Stimulated activated CD8-positive, alpha-beta memory T cell treated with anti-CD3 and anti-CD28 coated beads, Interleukin-15, amount 100 ng/mL, for 1 hour (primary cell): ENCODE results near the gene SNX19.
"Not testable (repeated sequence)": the region's sequence is repeated elsewhere in the genome, so short reads cannot be mapped to it uniquely, and the experiment has no call there.

Experiments
- DNase-seq: peaks from one replicate; pipeline ENCODE4 v3.0.0-alpha.2; 2020; ENCODE audit warnings: low read depth

SNX19 gene, protein sequence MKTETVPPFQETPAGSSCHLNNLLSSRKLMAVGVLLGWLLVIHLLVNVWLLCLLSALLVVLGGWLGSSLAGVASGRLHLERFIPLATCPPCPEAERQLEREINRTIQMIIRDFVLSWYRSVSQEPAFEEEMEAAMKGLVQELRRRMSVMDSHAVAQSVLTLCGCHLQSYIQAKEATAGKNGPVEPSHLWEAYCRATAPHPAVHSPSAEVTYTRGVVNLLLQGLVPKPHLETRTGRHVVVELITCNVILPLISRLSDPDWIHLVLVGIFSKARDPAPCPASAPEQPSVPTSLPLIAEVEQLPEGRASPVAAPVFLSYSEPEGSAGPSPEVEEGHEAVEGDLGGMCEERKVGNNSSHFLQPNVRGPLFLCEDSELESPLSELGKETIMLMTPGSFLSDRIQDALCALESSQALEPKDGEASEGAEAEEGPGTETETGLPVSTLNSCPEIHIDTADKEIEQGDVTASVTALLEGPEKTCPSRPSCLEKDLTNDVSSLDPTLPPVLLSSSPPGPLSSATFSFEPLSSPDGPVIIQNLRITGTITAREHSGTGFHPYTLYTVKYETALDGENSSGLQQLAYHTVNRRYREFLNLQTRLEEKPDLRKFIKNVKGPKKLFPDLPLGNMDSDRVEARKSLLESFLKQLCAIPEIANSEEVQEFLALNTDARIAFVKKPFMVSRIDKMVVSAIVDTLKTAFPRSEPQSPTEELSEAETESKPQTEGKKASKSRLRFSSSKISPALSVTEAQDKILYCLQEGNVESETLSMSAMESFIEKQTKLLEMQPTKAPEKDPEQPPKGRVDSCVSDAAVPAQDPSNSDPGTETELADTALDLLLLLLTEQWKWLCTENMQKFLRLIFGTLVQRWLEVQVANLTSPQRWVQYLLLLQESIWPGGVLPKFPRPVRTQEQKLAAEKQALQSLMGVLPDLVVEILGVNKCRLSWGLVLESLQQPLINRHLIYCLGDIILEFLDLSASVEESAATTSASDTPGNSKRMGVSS

DNA sequence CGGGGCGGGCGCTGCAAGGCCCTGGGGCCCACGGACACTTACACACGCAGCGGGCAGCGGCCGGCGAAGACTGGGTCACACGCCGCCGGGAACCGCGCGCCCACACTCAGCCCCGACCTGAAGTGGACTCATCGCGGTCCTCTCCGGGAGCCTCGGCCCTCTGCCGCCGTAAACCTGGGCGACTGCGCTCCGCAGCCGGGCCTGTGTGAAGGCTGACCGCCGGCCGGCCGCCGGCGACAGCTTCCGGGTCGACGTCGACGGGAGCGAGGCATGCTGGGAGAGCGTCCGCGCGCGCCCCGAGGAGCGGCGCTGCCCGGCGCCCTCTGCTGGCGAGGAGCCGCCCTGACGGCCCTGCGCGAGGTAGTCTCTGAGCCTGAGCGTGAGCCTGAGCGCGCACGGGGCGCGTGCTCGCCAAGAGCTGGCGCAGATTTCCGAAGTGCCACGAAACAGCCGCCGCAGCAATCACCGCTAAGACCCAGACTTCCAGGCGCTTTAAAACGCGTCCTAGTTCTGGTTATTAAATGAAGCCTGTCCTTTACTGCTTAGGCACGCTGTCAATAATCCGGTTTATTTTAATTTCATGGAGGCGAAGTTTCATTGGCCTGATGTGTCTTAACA, at the start of gene SNX19:
TSS of gene SNX19 (minus strand) at position 242 of the 618 bp plus-strand sequence. CDS start 540 bp downstream, outside the sequence.
- DNase-seq, result peak; percentile 78

DNA sequence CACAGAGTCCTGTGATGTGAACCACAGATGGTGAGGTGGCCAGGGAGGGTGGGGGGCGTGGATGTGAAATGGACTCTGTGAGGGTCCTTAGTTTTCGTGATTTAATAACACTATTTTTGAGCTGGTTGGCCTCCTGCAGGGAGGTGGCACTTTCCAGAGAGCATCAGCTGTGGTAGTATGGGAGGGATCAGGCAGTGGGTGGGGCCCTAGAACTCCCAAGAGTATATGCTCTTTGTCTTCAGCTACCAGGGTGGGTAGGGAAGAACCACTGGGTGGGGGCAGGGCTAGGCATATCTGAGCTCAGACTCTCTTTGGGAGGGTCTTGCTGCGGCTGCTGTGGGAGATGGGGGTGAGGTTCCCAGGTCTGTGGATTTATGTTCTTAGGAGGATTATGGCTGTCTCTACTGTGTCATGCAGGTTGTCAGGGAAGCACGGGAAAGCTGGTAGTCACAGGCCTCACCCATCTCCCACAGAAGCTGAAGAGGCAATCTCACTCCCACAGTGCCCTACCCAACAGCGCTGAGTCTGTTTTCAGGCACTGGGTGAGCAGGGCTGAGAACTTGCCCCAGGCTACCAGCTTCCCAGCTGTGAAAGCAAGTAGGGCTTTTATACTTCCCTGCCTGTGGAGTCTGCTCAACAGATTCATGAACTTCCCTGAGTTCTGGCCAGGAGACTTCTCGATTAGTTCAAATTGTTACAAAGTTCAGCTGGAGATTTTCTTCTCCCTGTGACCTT, 47.9 kb upstream of the SNX19 start:
- DNase-seq, result no peak

DNA sequence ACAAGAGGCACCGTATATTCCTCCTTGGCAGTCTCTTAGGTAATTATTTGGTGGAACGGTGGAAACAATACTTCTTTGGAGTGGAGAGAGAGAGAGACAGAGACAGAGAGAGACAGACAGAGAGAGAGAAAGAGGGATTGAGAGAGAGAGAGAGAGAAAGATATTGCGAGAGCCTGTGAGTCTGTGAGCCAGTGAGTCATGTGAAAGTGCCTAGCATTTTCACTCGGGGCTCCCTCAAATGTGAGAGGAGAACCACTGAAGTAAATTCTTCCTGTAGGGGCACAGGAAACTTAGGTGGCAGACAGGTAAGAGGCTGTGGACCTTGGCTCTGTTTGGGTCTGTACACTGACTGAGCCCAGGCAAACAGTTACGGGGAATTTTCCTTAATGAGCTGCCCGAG, 31.6 kb upstream of the SNX19 start:
- DNase-seq, result no peak

DNA sequence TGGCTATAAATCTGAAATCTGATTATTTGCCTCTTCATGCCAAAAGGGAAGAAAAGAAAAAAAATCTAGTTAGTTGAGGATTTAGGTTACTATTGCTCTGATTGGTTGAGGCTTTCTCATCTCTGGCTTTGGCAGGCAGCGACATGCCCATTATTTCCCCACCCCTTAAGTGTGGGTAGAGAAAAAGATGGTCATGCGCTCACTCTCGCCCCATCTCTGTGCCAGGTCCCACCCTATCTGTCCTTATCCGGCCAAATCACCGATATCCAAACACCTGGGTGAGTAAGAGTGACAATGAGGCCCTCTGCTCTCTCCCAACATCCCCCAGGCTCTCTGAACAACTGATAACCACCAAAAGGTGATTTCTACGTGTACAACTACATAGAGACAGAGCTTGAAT, 31.2 kb upstream of the SNX19 start:
- DNase-seq, result no peak

DNA sequence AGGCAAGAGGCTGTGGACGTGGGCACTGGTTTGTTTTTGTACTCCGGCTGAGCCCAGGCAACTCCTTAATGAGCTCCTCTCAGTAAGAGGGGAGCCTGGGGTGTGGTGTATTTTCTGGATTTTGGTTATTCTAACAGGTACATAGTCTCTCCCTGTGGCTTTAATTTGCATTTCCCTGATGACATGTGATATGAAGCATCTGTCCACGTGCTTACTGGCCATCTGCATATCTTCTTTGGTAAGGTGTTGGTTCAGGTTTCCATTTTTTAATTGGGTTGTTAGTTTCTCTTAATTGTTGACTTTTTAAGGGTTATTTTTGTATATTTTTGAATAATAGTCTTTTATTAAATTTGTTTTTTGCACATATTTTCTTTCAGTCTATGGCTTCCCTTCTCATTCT, 30.8 kb upstream of the SNX19 start:
- no peak for DNase-seq

DNA sequence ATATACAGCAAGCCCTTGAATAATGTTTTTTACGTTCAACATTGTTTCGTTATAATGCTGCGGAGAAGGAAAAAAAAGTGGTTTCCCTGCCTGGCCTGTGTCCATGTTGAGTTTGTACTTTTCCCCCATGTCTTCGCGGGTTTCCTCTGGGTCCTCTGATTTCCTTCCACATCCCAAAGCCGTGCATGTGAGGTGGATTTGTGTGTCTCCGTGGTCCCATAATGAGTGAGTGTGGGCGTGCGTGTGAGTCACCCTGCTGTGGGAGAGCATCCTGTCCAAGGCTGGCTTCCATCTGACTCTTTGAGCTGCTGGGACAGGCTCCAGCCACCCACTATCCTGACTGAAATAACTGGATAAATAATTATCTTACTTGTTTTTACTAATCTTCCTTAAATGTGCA, 29.6 kb upstream of the SNX19 start:
- DNase-seq, result no peak

DNA sequence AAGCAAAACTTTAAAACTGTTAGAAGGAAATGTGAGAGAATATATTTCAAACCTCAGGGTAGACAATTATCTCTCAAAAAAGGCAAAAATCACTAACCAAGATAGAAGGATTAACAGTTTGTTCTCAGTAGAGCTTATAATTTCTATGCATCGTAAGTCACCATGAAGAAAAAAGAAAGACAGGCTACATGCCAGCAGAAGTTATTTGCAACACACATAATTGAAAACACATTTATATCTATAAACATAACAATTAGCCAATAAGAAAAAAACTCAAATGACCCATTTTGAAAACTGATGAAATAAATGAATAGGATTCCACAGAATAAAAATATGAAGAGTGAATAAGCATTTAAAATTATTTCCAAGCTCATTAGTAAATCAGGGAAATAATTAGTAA, 24.4 kb upstream of the SNX19 start:
- DNase-seq, result no peak

DNA sequence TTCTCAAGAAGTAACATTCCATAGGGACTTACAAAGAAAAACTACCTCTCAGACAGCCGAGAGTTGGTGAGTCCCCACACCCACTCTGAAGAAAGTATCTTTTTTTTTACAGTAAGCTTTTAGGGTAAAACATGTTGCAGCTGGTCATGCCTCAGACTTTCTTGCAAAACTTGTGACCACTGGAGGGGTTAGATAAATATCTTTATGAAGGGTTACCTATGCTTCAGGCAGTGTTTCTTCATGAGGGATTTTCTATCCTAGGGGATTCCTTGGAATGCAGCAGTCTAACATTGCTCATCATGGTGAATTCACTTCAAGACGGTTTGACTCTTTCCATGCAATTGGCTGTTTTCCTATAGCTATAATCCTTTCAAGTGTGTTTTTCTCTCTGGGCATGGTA, 20.8 kb upstream of the SNX19 start:
- no peak for DNase-seq

DNA sequence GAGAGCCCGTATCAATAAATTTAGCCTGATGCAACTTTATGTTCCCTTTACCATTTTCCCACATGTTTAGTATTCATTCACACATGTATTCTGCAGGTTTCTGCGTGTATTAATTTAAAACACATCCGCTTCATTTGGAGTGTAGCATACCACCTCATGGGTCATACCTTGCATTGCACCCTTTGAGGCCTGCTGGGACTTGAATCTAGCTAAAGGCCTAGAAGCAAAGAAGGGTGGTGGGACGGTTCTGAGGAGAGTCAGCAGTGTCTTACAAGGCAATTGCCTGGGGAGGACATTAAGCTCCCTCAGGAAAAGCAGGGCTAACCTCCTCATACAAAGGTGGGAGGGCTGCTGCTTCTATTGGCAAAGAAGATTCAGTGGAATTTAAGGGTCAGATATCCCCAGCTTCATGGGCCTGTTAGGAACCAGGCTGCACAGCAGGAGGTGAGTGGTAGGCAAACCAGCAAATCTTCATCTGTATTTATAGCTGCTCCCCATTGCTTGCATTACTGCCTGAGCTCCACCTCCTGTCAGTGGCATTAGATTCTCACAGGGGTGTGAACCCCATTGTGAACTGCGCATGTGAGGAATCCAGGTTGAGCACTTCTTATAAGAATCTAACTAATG, 15.9 kb upstream of the SNX19 start:
- DNase-seq, result no peak

DNA sequence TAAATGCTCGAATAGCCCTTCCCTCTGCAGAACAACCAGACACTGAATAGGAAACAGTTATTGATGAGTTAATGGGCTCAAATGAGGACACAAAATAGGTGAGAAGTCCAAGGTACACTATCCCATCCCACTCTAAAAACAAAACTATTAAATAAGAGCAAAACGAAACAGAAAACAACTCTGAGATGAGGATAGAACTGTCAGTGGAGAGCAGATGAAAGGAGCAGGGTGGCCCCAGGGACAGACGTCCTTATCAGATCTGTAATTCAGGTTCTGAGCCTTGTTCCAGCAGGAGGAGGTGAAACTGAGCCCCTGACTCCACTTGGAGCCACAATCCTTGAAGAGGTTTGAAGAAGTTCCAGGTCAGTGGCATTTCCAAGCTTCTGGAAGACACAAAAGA, 8.5 kb upstream of the SNX19 start:
- DNase-seq, result no peak

DNA sequence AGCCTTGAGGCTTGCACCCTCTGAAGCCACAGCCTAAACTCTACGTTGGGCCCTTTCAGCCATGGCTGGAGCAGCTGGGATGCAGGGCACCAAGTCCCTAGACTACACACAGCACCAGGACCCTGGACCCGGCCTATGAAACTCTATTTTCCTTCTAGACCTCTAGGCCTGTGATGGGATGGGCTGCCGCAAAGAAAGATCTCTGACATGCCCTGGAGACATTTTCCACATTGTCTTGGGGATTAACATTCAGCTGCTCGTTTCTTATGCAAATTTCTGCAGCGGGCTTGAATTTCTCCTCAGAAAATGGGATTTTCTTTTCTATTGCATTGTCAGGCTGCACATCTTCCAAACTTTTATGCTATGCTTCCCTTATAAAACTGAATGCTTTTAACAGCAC, 4.3 kb upstream of the SNX19 start:
- not testable (repeated sequence) for DNase-seq

DNA sequence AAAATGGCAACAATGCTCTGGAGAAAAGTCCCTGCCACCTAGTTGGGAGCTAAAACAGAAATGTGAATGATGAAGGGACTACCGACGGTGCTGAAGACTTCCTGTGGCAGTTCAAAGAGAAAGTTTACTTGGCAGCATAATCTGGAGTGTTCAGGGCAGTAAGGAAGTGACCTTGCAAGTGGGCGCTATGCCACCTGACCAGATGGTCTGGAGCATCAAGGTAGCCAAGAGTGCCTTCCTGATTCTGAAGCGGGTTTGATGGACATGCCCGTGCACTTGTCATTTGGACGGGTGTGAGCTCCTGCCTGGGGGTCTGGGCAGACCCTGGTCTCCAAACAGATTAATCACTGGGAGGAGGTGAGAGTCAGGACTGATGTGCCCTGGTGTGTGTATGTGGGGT, 1.8 kb upstream of the SNX19 start:
- DNase-seq, result no peak

DNA sequence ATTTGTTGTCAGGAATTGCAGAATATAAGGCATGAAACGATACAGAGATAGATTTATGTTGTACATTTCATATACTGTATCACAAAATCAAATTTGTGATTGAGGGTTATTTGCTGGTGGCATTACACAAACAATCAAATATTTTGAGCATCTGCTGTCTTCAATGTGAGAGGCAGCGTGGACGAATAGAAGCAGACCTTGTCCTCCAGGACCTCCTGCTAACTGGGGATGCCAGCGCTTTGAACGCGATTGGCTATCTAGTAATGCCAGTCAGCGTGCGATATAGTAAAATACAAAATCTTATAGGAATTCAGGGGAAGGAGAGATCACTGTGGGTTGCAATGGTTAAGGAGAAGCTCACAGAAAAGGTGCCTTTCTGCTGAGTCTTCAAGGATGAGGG, 631 bp upstream of the SNX19 start:
- no peak for DNase-seq

DNA sequence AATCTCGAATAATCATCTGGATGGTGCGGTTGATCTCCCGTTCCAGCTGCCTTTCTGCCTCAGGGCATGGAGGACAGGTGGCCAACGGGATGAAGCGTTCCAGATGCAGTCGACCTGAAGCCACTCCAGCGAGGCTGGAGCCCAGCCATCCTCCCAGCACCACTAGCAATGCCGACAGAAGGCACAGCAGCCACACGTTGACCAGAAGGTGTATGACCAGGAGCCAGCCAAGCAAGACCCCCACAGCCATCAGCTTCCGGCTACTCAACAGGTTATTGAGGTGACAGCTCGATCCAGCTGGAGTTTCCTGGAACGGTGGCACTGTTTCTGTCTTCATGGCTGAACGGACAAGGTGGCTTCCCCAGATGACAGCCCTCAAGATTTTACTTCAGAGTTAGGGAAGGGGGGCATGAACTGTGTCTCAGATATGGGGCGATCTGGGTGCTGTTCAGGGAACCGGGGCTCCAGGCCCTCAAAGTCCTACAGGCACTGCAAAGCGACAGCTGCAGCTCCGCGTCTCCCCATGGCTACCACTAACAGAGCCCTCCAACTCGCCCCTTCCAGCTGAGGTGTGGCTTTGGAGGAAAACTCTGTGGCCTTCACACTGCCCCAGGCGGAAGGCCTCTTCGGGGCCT, 559 bp downstream of the SNX19 start:
- DNase-seq, result no peak

DNA sequence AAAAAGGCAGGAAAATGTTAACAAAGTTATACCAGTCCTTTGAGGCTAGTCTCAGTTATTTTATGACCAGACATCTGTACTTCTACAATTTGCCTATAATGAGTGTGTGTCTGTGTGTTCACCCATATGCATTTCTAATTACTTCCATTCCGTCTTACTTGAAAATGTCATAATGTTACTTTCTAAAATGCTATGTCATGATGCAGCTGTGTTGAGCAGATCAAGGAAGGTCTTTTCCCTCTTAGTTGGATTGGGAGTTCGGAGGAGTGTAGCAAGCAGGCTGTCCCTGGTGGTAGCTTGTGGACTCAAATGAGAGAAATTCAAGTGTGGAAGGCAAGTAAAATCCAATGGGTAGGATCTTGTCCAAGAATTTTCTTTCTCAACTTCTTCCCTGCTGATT, 3.0 kb downstream of the SNX19 start:
- no peak for DNase-seq

DNA sequence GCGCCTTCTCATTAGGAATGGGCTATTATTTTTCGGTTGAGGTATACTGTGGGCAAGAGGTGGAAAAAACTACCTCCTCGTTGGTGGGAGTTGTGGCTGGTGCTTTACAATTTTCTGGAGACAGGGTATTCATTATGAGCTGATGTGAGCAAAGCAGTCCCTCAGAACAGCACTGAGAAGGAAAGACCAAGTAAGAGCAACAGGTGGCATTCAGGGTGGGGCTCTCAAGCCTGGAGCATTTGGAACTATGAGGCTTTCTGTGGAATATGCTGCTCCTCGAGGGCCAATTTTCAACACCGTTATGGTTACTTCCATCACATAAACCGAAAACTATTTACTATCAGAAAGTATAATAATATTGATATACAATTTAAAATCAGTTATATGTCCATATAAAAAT, 3.7 kb downstream of the SNX19 start:
- DNase-seq, result no peak

DNA sequence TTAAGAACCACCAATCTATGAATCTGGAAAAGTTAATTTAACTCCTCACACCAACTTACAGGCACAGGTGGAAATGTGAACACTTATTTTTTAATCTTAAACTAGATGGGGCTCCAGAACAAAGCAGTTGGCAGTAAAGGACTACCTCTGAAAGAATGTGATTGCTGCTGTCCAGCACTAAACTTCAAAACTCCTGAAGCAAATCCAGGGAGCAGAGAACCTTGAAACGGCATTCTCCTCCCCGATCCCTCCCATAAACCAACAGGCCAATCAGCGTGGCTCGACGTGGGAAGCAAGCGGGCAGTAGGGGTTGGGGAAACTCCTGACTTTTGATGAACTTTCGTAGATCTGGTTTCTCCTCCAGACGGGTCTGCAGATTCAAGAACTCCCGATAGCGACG, 5.0 kb downstream of the SNX19 start:
- DNase-seq, result no peak

DNA sequence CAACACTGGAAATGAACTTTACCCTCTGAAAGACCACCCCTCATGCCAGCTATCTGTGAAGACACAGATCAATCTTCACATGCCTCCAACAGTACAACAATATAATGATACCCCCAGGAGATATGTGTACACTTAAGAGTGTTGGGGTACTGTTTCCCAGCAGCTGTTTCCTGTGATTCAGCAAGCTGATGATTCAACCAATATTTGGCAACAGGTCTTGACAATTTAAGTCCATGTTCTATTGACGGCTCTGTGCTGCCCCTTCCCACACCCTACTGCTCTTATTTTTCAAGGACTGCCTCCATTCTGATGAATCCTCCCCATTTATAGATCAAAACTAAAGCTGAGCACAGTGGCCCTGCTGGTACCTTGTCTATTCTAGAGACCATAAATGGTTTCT, 6.6 kb downstream of the SNX19 start:
- no peak for DNase-seq

DNA sequence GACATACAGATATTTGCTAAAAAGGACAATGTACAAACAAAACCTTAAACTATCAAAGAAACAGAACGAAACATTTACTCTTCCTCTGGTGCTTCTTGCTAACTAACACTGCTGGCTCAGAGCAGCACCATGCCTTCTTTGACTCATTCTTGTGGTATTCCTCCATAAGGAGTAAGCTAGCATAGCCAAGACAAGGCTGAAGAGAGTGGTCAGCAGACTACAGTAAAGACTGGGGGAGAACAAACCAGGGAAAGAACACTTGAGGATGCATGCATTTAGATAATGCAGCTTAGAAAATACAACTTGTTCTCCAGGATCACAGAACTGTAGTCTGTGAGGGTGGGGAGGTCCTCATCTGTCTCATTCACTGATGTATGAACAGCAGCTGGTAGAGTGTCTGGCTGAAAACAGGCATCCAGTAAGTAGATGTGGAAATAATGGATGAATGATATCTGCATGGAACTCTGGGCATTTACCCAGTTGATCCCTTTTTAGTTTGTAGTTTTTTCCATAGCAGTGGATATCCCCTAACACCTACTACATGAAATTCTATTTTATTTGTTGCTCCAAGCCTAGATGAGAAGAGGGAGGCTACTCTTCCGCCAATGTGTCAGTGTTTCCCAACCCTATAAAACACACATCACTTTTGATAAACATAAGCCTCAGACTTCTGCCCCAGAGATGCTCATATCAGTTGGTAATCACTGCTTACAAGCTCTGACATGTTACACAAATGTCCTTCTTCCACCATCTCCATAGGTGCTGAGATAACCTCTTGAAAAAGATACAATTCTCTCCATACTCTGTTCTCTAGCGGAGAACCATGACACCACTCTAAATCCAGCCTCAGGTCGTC, 7.3 kb downstream of the SNX19 start:
- DNase-seq, result no peak

DNA sequence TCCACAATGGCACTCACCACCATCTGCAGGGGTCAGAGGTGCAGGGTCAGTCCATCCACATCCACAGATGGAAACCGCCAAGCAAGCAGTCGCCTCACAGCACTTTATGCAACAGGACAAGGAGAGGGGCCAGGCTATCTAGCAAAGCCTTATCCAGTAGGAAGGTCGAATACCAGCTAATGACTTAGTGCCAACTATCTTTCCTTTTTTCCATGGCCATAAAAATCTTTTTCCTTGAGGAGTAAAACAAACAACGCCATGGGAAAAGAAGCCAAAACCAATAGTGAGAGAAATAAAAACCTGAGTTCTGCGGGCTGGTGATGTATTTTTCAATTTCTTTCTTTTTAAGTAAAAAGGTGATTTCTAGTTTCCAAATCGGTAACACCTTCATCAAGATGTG, 8.2 kb downstream of the SNX19 start:
- DNase-seq, result no peak
